SW 1271 (cell line): ENCODE data around the gene LYRM4.
"Not testable (repeated sequence)": the region's sequence is repeated elsewhere in the genome, so short reads cannot be mapped to it uniquely, and the experiment has no call there.

Experiments used
- DNase-seq, 2 experiments: peaks; one replicate each; lab custom pipeline; 2025; lab: John Stamatoyannopoulos, UW

LYRM4 gene

DNA sequence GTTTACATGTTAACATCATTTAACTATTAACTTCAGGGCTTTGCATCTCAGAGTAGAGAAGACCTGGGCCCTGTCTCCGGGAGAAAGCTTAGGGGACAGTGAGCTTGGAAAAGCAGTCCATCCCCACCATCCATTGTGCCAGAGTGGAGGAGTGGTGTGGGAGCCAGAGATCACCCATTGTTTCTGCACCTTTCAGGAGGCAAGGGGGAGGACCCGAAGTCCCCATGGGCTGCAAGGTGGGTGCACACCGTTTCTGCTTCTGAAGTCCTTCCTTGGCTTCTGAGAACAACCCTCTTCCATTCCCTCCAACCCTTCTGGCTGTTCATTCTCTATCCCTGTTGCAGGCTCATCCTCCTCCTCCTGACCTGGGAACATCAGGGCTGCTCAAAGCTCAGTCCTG, 179.6 kb downstream of the LYRM4 start:
- no peak for DNase-seq

DNA sequence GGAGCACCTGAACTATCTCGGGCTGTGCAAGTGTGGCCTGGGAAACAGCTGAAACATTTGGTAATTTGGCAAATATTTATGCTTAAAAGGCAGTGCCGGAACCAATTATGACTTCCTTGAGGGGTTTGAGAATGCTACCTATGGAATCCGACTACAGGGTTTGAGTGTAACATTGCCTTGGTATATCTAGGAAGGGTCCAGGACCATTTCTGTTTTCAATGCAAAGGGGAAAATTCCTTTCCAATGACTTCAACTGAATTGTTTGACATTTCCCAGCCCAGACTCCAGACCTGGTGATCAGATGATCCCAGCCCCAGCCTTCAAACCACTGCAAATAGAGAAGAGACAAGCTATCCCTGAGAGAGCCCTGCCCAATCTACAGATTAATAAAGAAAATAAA, 180.2 kb downstream of the LYRM4 start:
- no peak for DNase-seq

DNA sequence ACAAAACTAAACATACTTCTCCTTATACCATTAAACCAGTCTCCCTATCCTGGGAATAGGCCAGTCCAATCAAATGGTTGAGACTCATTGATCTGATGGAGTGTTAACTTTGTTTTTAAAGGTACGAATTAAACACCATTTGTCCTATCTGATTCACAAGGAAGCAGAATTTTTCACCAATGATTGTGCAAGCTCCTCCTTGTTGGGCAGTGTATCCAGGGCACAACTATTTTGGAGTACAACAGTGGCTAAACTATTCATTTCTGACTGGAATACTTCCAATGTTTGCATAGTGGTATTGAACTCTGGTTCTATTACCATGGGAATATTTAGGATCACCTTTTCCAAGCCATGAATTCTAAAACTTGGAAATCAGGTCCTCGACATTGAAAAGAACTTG, 181.1 kb downstream of the LYRM4 start:
- no peak for DNase-seq

DNA sequence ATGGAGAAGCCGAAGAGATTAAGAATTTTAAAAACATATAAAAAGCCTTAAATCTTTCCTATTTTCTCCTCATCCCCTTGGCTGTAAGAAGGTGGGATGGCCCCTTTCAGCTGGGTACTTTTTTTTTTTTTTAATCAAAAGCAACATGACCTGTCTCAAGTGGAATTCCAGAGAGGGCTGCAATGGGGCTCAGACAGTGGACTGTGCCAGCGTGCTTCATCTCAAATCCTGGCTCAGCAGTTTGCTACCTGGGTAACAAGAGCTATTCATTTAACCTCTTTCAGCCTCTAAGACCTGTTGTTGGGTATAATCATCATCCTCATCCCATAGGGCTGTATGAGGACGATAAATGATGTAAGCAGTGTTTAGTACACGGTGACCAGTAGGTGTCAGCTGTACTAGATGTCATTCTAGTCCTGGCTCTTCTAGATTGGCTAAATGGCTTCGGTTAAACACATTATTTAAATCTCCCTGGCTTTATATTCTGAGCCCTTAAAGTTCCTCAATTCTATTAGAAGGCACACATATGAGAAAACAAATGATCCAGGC, 182.6 kb downstream of the LYRM4 start:
- peak in 1 of 2 experiments; percentile 41 for DNase-seq

DNA sequence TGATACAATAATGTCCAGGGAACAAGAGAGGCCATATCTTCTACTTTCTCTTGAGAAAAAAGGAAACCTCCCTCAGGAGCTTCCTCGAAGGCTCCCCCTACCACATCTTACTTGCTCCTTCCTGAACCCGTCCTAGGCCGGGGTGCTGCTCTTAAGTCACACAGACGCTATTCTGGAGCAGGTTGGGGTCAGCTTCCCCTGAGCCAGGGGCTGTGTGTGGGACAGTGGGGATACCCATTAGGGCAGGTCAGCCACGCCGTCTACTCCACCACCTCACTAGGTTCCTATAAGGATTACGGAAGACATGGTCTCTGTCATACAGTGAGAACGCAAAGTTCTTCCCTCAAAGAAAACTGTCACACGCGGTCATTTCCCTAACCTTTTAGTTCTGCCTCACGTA, 183.8 kb downstream of the LYRM4 start:
- no peak for DNase-seq

DNA sequence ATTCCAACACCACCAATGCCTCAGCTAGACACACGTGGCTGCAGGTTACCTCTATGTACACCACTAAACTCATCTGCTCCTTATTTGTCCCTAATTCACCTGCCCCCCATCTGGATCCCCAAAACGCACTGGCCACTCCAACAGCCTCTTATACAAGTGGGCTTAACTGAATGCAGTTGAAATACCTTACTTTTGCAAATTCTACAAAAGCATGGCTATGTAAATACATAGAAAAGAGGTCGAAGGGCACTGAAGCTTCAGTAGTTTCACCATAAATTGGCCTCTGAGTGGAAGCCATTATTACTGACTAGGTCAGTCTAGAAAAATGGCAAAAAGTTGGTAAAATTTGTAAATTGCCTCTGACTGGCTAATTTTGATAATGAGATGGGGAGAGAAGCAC, 186.8 kb downstream of the LYRM4 start:
- no peak for DNase-seq

DNA sequence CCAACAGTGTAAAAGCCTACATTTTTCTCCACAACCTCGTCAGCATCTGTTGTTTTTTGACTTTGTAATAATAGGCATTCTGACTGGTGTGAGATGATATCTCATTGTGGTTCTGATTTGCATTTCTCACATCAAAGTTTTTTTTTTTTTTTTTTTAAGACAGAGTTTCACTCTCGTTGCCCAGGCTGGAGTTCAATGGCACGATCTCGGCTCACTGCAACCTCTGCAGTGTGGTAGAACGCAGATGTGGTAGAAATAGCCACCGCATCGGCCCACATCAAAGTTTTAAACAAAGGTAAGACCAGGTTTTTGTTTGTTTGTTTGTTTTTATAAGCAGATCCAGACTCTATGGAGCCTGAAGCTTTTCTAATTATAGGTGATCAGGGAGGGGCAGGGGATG, 188.3 kb downstream of the LYRM4 start:
- no peak for DNase-seq

DNA sequence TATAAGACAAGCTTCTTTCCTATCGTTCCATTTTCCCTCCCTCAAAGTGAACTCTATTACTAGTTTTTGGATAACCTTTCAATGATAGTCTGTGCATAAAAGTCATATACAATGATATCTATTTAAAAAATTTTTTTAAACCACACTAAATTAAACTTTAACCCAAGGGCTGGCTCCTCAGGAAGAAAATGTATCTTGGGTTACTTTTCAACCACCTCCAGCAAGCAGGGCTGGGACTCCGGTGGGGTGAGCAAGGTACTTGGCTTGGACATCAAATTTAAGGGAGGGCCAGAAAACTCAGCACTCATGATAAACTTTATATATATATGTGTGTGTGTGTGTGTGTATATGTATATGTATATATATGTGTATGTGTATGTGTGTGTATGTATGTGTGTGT, 189.5 kb downstream of the LYRM4 start:
- no peak for DNase-seq

DNA sequence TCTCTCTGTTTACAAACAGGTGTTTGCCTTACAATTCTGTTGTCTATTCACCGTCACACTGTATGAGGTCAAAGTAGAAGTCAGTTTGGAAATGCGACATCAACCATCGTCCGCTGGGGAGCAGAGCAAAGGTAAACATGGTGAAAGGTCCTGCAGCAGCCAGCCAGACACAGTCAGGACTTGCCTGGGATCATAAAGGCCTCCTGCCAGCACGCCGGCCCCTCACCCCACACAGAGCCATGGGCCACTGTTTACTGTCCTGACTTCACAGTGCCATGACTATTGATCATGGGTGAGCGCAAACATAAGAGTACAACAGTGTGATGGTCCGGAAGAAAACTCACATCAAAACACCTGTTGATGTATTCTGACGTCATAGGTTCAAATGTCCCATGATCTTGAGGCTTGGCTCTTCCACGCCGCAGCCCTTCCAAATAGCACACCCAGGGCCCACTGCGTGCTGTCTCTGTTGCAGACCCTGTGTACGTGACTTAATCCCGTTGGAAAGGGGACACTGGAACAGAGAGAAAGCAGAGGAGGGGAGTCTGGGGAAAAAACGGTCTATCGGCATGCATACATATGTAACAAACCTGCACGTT, 192.5 kb downstream of the LYRM4 start:
- DNase-seq = no peak

DNA sequence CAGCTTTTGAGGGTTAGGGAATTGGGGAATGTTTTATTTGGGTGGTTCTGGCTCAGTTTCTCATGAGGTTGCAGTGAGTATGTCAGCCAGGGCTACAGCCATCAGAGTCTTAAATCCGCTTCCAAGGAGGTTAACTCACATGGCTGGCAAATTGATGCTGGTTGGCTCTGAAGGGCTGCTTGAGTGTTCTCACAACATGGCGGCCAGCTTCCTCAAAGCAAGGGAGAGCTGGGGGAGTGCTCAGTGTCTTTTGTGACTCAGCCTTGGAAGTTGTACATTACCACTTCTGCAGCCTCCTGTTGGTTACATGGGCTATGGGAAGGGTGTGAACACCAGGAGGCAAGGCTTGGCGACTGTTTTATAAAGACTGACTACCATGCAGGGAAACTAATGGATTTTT, 193.4 kb downstream of the LYRM4 start:
- no peak for DNase-seq

DNA sequence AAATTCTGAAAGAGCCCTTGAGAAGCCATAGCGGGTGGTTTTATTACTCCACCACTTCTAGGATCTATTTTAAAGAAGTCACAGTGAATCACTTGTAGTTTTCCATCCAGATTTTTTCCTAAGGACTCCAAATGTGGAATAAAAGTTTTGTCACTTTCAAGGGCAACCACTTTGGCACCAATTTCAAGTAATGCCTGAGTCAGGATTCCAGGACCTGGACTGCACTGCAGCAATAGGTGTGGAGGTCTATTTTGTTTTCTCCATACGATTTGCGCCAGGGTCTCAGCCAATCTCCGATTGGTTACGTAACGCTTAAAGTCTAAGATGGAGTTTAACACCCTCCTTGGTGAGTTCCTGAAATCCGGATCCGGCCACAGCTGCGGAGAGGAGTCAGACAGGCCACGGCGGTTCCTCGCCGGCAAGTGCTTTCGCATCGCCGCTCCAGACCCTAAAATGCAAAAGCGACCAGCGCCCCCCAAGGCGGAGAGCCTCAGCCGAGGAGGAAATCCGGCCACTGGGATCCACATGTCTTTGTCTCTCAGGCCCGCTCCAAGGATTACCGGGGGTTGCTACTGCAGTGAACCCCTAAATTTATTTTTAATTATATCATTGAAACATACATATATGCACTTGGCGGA, 194.2 kb downstream of the LYRM4 start:
- DNase-seq = no peak

DNA sequence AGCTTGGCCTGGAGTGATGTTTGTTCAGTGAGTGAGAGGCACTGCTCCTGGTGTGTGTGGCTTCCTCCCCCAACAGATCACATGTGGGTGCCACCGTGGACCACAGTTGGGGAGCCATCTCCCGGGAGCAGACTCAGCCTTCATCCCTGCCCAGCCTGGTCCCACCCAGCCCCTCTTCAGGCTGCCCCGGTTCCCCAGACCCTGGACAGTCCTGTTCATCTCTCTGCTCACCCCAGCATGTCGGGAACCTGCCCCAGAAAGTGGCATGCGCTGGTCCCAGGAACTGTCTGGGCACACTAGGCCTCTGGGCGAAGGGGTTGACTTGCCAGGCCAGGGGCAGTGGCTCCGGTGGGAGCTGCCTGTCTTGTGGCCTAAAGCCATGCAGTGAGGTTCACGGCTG, 197.1 kb downstream of the LYRM4 start:
- no peak for DNase-seq

DNA sequence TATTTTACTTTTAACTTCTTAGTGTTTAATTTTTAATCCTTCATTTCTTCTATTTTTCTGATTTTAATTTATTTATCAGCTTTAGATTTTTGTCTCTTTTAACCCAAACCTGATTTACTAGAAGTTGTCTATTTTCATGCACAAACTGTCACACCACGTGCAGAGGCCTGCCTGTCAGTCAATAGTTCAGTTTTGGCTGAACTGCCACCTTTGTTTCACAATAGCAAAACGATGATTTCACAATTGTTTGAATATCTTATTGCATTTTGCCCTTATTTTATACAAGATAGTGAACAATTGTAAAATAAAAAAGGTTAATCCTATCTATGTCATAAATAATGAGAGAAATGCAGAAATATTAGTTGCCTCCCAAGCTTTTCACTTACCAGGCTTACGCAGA, 199.6 kb downstream of the LYRM4 start:
- no peak for DNase-seq

DNA sequence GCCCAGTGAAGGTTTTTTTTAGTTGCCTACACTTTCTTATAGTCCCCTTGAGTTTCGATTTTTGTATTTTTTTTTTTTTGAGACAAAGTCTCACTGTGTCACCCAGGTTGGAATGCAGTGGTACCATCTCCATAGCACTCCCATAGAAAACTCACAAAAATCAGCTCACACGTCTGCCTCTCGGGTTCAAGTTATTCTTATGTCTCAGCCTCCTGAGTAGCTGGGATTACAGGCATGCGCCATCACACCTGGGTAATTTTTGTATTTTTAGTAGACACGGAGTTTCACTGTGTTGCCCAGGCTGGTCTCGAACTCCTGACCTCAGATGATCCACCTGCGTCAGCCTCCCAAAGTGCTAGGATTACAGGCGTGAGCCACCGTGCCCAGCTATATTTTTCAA, 200.3 kb downstream of the LYRM4 start:
- DNase-seq = not testable (repeated sequence)

DNA sequence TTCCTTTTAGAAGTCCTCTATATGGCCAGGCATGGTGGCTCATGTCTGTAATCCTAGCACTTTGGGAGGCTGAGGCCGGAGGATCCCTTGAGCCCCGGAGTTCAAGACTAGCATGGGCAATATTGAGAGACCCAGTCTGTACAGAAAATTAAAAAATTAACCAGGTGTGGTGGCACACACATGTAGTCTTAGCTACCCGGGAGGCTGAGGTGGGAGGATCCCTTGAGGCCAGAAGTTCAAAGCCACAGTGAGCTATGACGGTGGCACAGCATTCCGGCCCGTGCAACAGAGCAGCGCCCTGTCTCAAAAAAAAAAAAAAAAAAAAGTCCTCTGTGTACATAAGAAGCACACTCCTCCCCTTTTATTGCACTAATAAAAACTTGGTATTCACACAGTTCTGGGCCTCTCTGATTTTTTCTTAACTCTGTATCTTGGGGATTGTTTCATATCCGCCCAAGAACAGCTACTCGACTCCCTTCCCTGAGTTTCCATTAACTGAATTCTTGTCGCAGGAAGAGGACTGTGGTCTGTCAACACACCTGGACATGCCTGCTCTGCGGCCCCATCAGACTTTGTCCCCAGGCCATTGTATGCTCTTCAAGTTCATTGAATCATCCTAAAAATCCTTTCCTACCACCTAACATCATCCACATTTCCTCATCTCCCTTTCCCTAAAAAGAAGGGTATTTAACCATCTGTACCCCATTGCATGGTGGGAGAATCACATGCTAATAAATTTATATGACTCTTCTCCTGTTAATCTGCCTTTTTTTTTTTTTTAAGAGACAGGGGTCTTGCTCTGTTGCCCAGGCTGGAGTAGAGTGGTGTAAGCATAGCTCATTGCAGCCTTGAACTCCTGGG, 201.5 kb downstream of the LYRM4 start:
- no peak for DNase-seq
